ENCODE data around the gene NT5C1A. TPM values are rescaled to one million over a fixed set of nuclear protein-coding genes. Genes with fewer than 3 reads are reported as not detected.

Gene NT5C1A
- total and polyA plus RNA-seq, 2 experiments from 2014 or later, result 0.16 TPM; not detected in 1

GRCh38 chr1:39683591-39684312 lies 11.8 kb upstream of the NT5C1A start:
- peak in 1 of 2 donors; percentile 48 for DNase-seq (ENCODE audit: low read depth in 1 of 2, low spot score in 1 of 2)
- Histone ChIP-seq H3K4me3 (no peak overlapping the region), H3K27ac (no peak overlapping the region), H3K27me3 (peaks cover 96% of the 10 kb centered on the region), H3K9me3 (ENCODE audit: low read depth) (no peaks in the 10 kb centered on the region), H3K36me3 (no peaks in the 10 kb centered on the region), H3K4me1 (ENCODE audit: low read depth) (no peaks in the 10 kb centered on the region)
- TF ChIP-seq CTCF (IDR thresholded peaks at IDR 0.05; ENCODE audit: low read depth, low read length), result no peak

DNA sequence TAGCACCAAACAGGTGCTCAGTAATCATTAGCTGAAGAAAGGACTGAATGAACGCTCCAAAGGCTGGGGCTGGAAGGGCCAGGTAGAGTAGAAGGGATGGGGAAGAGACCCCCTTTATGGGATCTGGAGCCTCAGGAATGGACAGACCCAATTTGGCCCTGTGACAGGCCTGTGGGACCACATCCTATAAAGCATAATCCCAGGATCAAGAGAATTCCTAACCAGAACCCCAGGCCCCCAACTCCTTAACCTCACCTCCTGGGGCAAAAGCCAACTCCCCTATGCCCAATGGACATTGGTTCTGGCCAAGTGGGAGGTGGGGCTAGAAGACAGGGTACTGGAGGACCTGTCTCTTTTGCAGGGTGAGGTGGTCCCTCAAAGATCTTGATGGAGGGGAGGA lies 10.1 kb upstream of the NT5C1A start:
- H3K27me3 ChIP-seq, result peaks cover 96% of the 10 kb centered on the region
- DNase-seq (ENCODE audit: low read depth in 1 of 2, low spot score in 1 of 2), result no peak
- H3K4me1 ChIP-seq (ENCODE audit: low read depth), result no peaks in the 10 kb centered on the region
- no peaks in the 10 kb centered on the region for H3K36me3 ChIP-seq
- no peak overlapping the region for H3K27ac ChIP-seq
- H3K4me3 ChIP-seq, result no peak overlapping the region
- TF ChIP-seq CTCF (IDR thresholded peaks at IDR 0.05; ENCODE audit: low read depth, low read length), result no peak
- no peaks in the 10 kb centered on the region for H3K9me3 ChIP-seq (ENCODE audit: low read depth)

- Histone ChIP-seq H3K4me3 (no peak overlapping the region), H3K27me3 (peaks cover 96% of the 10 kb centered on the region), H3K27ac (no peak overlapping the region), H3K36me3 (no peaks in the 10 kb centered on the region), H3K9me3 (ENCODE audit: low read depth) (no peaks in the 10 kb centered on the region), H3K4me1 (ENCODE audit: low read depth) (no peaks in the 10 kb centered on the region)
- TF ChIP-seq CTCF (IDR thresholded peaks at IDR 0.05; ENCODE audit: low read depth, low read length), result no peak
- no peak for DNase-seq (ENCODE audit: low read depth in 1 of 2, low spot score in 1 of 2)
Measured at GRCh38 chr1:39681294-39681693, 9.4 kb upstream of the NT5C1A start.

DNA sequence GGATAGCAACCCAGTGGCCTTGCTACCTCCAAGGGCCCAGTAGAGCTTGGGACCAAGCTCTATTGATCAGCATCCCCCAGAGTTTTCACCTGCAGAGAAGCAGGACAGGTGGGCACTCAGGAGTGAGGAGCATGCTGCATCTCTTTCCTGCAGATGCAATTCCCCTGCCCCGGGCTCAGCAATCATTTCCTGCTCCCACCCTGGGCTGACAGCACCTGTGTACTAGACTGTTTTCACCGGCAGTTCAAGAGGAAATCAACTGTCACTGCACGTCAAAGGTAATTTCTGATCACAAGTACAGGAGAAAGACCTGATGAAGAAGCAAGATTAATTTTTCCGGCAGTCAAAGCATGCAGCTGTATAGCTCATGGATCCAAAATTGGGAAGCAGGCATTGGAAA lies 8.8 kb upstream of the NT5C1A start:
- Histone ChIP-seq H3K4me3 (no peak overlapping the region), H3K9me3 (ENCODE audit: low read depth) (no peaks in the 10 kb centered on the region), H3K4me1 (ENCODE audit: low read depth) (no peaks in the 10 kb centered on the region), H3K27ac (no peak overlapping the region), H3K36me3 (no peaks in the 10 kb centered on the region), H3K27me3 (peaks cover 93% of the 10 kb centered on the region)
- TF ChIP-seq CTCF (IDR thresholded peaks at IDR 0.05; ENCODE audit: low read depth, low read length), result no peak
- DNase-seq (ENCODE audit: low read depth in 1 of 2, low spot score in 1 of 2), result no peak

- Histone ChIP-seq H3K9me3 (ENCODE audit: low read depth) (no peaks in the 10 kb centered on the region), H3K36me3 (no peaks in the 10 kb centered on the region), H3K4me1 (ENCODE audit: low read depth) (no peaks in the 10 kb centered on the region), H3K27ac (no peak overlapping the region), H3K4me3 (no peak overlapping the region), H3K27me3 (peaks cover 94% of the 10 kb centered on the region)
- no peak for DNase-seq (ENCODE audit: low read depth in 1 of 2, low spot score in 1 of 2)
- TF ChIP-seq CTCF (IDR thresholded peaks at IDR 0.05; ENCODE audit: low read depth, low read length), result no peak
Measured at GRCh38 chr1:39679821-39680220, 7.9 kb upstream of the NT5C1A start.
